GM19035 (cell line): ENCODE measurements around the gene RAP1B.
A peak's percentile ranks its signal among the peaks of the same experiment; 100 is the strongest.

Experiments
- ATAC-seq: cut with Tn5 transposase; IDR thresholded peaks from one replicate; pipeline ENCODE4 v1.9.1; 2021; ENCODE audit not compliant: unreplicated experiment

RAP1B gene

DNA sequence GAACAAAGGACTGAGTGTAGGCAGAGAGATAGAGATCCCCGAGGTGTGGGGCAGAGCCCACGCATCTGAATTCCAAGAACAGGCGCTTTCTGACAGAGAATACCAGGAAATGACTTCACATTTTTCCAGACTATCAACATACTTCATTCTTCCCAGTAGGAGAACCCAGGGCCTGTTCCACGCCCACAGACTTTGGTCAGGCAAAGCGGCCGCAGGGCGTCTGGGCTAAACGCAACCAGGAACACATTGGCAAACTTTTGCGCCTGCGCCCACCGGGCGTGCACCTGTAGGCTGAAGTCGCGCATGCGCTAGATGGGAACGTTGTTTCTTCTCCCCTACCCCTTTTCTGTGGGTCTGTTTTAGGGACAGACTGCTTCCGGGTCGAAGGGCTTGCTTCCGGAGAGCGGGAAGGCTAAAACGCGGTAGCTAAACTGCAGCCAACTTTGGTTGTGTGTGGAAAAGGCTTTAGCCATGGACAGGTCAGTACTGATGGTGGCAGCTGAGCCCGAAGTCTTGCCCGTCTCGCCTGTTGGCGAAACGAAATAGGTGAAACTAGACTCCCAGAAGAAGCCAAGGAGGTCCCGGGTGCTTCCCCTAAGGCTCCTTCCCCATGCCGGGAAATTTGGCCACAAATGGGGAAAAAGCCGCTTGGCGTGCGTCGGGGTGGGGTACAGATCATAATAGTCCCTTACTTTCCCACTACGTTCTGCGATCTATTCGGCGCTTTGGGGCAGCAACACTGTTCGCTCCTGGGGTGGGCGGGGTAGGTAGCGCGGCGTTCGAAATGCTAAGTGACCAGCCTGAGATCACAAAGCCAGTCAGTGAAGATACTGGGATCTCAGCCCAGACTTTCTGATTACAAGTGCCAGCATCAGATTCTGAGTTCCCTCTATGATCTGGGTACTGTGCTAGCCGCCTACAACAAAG is 76.2 kb downstream of the RAP1B start, which contains the start of gene NUP107:
NUP107 (plus strand) TSS at position 384 of the 927 bp plus-strand sequence; CDS start at position 472, 88 bp downstream.
- peak; percentile 98 for ATAC-seq

GRCh38 chr12:68695454-68695853 is 84.8 kb downstream of the RAP1B start:
- ATAC-seq = no peak

DNA sequence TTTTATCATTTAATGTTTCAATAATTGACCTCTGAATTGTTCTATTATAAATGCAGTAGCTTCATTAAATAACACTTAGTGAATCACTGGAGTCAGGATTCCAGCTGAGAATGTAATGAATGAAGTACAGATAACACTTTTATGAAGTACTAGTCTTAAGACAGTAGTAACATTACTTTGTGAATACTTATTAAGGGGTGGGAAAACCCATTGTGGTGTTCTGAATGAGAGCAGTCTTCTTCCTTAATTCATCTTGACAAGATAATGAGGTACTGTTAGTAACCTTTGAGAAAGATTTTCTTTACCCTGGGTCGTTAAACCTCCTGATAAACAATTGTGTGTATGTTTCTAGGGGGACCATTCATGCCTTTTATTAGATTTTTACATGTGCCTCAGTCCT is 88.8 kb downstream of the RAP1B start:
- no peak for ATAC-seq
